ENCODE results near the gene ETS1.

DNA sequence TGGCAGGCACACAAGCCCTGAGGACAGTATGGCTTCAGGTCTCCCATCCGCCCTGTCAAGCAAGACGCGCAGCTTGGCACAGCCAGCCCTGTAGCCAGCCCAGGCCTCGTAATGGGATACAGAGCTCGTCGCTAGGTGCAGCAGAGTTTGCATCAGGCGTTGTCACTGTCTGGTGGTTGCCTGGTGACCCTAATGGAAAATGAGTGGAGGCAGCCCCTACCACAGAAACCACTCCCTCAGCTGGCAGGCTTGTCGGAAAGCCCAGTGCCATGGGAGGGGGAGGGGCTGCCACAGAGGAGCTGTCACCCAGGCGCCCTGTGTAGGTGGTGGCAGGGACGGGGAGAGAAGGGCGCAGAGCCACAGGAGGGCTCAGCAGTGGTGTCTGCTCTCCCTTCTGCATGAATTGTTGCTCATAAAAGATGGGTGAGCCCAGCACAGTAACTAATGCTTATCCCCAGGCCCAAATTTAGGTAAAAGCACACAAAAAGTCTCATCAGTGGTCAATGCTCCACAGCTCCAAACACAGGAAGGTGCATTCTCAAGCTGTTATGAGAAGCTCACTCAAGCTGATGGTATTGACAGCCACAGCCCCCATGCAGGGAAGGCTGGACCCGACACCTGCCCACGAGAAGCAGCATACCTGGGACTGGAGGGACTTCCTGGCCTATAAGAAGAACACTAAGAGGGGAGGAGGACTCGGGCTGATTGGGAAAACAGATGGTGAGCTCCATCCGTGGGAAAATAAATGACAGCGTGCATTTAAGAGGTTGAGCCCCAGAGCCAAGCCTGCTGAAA is 164.6 kb downstream of the ETS1 start:
- TF ChIP-seq, protein P1, sequence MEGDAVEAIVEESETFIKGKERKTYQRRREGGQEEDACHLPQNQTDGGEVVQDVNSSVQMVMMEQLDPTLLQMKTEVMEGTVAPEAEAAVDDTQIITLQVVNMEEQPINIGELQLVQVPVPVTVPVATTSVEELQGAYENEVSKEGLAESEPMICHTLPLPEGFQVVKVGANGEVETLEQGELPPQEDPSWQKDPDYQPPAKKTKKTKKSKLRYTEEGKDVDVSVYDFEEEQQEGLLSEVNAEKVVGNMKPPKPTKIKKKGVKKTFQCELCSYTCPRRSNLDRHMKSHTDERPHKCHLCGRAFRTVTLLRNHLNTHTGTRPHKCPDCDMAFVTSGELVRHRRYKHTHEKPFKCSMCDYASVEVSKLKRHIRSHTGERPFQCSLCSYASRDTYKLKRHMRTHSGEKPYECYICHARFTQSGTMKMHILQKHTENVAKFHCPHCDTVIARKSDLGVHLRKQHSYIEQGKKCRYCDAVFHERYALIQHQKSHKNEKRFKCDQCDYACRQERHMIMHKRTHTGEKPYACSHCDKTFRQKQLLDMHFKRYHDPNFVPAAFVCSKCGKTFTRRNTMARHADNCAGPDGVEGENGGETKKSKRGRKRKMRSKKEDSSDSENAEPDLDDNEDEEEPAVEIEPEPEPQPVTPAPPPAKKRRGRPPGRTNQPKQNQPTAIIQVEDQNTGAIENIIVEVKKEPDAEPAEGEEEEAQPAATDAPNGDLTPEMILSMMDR (IDR thresholded peaks at IDR 0.05), result no peak
- TF ChIP-seq, protein P2, sequence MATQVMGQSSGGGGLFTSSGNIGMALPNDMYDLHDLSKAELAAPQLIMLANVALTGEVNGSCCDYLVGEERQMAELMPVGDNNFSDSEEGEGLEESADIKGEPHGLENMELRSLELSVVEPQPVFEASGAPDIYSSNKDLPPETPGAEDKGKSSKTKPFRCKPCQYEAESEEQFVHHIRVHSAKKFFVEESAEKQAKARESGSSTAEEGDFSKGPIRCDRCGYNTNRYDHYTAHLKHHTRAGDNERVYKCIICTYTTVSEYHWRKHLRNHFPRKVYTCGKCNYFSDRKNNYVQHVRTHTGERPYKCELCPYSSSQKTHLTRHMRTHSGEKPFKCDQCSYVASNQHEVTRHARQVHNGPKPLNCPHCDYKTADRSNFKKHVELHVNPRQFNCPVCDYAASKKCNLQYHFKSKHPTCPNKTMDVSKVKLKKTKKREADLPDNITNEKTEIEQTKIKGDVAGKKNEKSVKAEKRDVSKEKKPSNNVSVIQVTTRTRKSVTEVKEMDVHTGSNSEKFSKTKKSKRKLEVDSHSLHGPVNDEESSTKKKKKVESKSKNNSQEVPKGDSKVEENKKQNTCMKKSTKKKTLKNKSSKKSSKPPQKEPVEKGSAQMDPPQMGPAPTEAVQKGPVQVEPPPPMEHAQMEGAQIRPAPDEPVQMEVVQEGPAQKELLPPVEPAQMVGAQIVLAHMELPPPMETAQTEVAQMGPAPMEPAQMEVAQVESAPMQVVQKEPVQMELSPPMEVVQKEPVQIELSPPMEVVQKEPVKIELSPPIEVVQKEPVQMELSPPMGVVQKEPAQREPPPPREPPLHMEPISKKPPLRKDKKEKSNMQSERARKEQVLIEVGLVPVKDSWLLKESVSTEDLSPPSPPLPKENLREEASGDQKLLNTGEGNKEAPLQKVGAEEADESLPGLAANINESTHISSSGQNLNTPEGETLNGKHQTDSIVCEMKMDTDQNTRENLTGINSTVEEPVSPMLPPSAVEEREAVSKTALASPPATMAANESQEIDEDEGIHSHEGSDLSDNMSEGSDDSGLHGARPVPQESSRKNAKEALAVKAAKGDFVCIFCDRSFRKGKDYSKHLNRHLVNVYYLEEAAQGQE (IDR thresholded peaks at IDR 0.05; ENCODE audit: insufficient read depth in 1 of 2, low read depth in 2 of 2, low read length in 1 of 2), result no peak
- TF ChIP-seq POLR2AphosphoS5 (IDR thresholded peaks at IDR 0.05; ENCODE audit: low read depth, low read length), result no peak
- TF ChIP-seq SIN3A (IDR thresholded peaks at IDR 0.05; ENCODE audit: borderline replicate concordance, insufficient read depth, low read depth, low read length), result no peak
